ENCODE results near the gene USP49. TPM values are rescaled to one million over a fixed set of nuclear protein-coding genes. Genes with fewer than 3 reads are reported as not detected.

The USP49 gene
- total and polyA plus RNA-seq, 2 of the 4 experiments (the other 2 are of a cell fraction): 1.4 to 2.1 TPM

- no CpG with 5 or more reads among the region's 3 CpGs for WGBS, 2 experiments (ENCODE audit: extremely low coverage in 2 of 2, insufficient read length in 1 of 2)
- Histone ChIP-seq H3K4me3 (ENCODE audit: insufficient read depth, low read depth, low read length) (no peak overlapping the region), H3K18ac (ENCODE audit: low read depth, low read length) (no peak overlapping the region), H2BK5ac (ENCODE audit: low read depth, low read length, poor library complexity, severe bottlenecking) (no peak overlapping the region), H4K20me1 (ENCODE audit: insufficient read depth, low read length) (no peaks in the 10 kb centered on the region), H3K27ac (ENCODE audit: insufficient read depth, low read length) (no peak overlapping the region), H2BK120ac (ENCODE audit: low read depth, low read length) (no peak overlapping the region), H3K36me3 (ENCODE audit: control insufficient read depth, insufficient read depth, low read length) (no peaks in the 10 kb centered on the region), H2AK5ac (ENCODE audit: low read depth, low read length) (no peak overlapping the region), H3K23ac (ENCODE audit: low read depth, low read length) (no peak overlapping the region), H4K91ac (ENCODE audit: insufficient read depth, low read depth, low read length) (no peak overlapping the region), H3K9me1 (ENCODE audit: insufficient read depth, low read length) (no peaks in the 10 kb centered on the region), H2AFZ (replicated peaks; ENCODE audit: low read length, poor library complexity) (no peak overlapping the region), H3K4me2 (ENCODE audit: low read depth, low read length) (no peak overlapping the region), H3K4ac (ENCODE audit: low read depth, low read length) (no peak overlapping the region), H4K5ac (ENCODE audit: low read depth, low read length) (no peak overlapping the region), H3K56ac (ENCODE audit: extremely low read depth, insufficient read depth, low read length) (no peak overlapping the region), H3K14ac (replicated peaks; ENCODE audit: low read depth, low read length) (no peak overlapping the region), H2BK20ac (ENCODE audit: low read depth, low read length) (no peak overlapping the region), H2AK9ac (replicated peaks; ENCODE audit: low read depth, low read length, poor library complexity) (no peak overlapping the region), H3K79me1 (ENCODE audit: low read depth in 1 of 2, low read length in 2 of 2) (no peaks in the 10 kb centered on the region), H3K27me3 (ENCODE audit: control insufficient read depth, insufficient read depth, low read length) (peaks cover 13% of the 10 kb centered on the region), H3K9me3 (ENCODE audit: control insufficient read depth, insufficient read depth, low read length) (no peaks in the 10 kb centered on the region), H3K9ac (ENCODE audit: low read depth, low read length) (no peak overlapping the region), H2BK15ac (ENCODE audit: low read depth, low read length) (no peak overlapping the region), H4K8ac (ENCODE audit: low read depth in 2 of 2, low read length in 2 of 2) (no peak overlapping the region), H3K4me1 (ENCODE audit: control insufficient read depth, insufficient read depth, low read length) (no peaks in the 10 kb centered on the region)
- BruUV-seq (replicated peaks): no TSS peak
- POLR2A ChIA-PET (ENCODE audit: unreplicated experiment): no interaction called here
- CTCF ChIA-PET: no interaction called here
- TF ChIP-seq, protein P1, sequence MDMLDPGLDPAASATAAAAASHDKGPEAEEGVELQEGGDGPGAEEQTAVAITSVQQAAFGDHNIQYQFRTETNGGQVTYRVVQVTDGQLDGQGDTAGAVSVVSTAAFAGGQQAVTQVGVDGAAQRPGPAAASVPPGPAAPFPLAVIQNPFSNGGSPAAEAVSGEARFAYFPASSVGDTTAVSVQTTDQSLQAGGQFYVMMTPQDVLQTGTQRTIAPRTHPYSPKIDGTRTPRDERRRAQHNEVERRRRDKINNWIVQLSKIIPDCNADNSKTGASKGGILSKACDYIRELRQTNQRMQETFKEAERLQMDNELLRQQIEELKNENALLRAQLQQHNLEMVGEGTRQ (IDR thresholded peaks at IDR 0.05; ENCODE audit: low read depth, low read length): no peak
- no peak for TF ChIP-seq POLR2A (IDR thresholded peaks at IDR 0.05; ENCODE audit: low read depth, low read length)
- intact Hi-C loops (cut with micrococcal nuclease) (no loop called here), dilution Hi-C loops (cut with HindIII; ENCODE audit: low sequenced_read_pairs, unreplicated experiment) (no loop called here), in situ Hi-C loops (cut with MboI; ENCODE audit: low sequenced_read_pairs) (no loop called here)
- ATAC-seq (ENCODE audit: low read depth) (0 out of 2 replicates have a peak, but pooled peaks have one; percentile 48), DNase-seq (peak; percentile 41)
These were observed 146.6 kb downstream of the USP49 start for GRCh38 chr6:41748542-41748941.

All from IMR-90 (cell line).